RWPE1 (cell line): Measurements from ENCODE around the gene NCOR2.

ENCODE experiments used
- CTCF ChIA-PET: fragments of 350-600 bp; sonication (Branson Sonifier 250); formaldehyde crosslinking; extraction: SDS; loops from one replicate; lab custom pipeline; 2021; lab: Yijun Ruan, JAX
- POLR2A ChIA-PET: fragments of 400-600 bp; formaldehyde crosslinking; extraction: SDS; loops from one replicate; lab custom pipeline; 2020; ENCODE audit warnings: antibody characterized with exemption; ENCODE audit not compliant: low non-redundant PET; lab: Yijun Ruan, JAX
- DNase-seq: peaks from one replicate; pipeline ENCODE4 v3.0.0; 2012; ENCODE audit warnings: low spot score
- H3K27ac ChIP-seq: fragments of 450-650 bp; 2 replicates; pipeline ENCODE4 v1.5.1; 2017
- CTCF ChIP-seq: fragments of 450-650 bp; conservative IDR thresholded peaks from 2 replicates; pipeline ENCODE4 v1.5.1; 2017; ENCODE audit warnings: low read depth, mild to moderate bottlenecking

The NCOR2 gene

GRCh38 chr12:124531906-124532305 is 35.5 kb downstream of the NCOR2 start:
- TF ChIP-seq CTCF, result no peak
- no peak for DNase-seq
- CTCF ChIA-PET, result no interaction called here
- POLR2A ChIA-PET, result no interaction called here
- no peak overlapping the region for H3K27ac ChIP-seq

DNA sequence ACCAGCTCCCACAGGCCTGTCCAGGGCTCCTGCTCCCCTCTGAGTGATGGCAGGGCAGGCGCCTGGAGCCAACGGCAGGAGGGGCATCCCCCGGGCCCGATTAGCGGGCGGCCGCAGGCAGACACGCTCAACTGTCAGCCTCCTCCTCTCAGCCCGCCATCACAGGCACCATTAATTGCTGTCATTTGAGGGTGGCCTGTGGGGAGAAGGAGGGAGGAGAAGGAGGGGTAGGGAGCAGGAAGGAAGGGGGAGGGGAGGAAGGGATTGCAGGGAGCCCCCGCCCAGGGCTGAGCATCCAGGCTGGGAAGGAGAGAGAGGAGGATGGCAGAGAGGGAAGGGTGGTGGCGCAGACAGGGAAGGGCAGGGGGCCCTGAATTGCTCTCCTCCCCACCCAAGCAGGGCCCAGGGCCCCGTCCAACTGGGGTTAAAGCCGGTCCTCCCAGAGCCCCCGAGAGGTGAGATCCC is 36.1 kb downstream of the NCOR2 start:
- CTCF ChIA-PET, result no interaction called here
- POLR2A ChIA-PET, result no interaction called here
- TF ChIP-seq CTCF, result no peak
- DNase-seq, result no peak
- peak overlapping the region; percentile 46 for H3K27ac ChIP-seq

- ChIA-PET POLR2A (no interaction called here), CTCF (interaction anchor here (0.6 kb wide), 1 partner anchor 44 kb away, joined by 3 read pairs; no protein-coding TSS in a partner anchor)
- TF ChIP-seq CTCF, result no peak
- DNase-seq, result no peak
- H3K27ac ChIP-seq, result peak overlapping the region; percentile 46
These were observed 36.7 kb downstream of the NCOR2 start for GRCh38 chr12:124530637-124531263.

DNA sequence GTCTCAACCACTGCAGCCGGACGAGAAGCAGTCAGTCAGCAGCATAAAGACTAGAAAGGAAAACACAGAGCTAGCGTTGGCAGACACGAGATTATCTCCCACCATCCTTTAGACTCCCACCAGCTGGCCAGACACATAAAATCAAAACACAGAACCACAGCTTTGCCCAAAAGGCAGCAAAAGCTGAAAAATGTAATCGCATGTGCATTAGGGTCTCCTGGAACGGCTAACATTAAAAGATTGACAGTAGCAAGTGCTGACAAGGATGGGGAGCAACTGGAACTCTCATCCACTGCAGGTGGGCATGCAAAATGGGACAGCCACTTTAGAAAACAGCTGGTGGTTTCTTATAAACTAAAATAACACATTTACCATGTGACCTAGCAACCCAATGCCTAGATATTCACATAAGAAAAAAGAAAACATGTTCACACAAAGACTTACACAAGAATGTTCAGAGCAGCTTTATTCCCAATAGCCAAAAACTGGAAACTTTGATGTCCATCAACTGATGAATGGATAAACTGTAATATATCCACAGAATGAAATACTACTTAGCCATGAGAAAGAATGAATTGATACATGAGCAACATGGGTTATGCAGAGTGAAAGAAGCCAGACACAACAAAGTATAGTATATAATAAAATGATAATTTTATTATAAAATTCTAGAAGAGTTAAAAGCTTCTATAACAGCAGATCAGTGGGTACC is 37.7 kb downstream of the NCOR2 start:
- CTCF ChIA-PET, result no interaction called here
- POLR2A ChIA-PET, result no interaction called here
- no peak for TF ChIP-seq CTCF
- no peak for DNase-seq
- H3K27ac ChIP-seq, result no peak overlapping the region

DNA sequence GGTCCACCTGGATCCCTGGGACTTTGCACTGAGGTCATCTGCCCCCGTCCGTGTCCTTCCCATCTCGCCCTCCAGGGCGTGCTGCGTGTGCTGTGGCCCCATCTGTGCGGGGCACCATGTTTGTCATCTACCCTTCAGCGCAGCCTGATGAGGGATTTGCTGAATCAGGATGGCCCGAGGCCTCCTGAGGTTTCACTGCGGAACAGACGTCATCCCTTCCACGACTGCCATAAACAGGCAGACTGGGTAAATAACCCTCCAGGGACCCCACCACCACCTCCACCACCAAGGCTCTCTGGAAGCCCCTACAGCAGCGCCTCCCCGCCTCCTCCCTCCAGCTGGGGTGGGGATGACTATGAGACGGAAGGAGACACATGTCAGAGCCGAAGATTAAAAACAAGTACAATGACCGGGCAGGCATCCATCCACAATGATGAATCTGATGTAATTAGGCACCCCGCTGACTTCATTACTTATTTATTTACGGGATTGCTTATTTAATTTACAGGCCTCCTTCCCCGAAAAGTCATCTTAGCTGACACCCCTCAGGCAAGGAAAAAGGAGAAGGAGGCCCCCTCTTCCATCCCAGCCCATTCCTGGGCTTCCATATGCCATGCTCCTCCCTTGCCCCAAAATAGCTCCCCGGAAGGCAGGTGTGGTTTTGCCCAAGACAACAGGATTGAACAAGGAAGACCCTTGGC is 39.4 kb downstream of the NCOR2 start:
- no peak for DNase-seq
- peak overlapping the region; percentile 59 for H3K27ac ChIP-seq

More for the DNA sequence above, 39.4 kb downstream of the NCOR2 start:
- TF ChIP-seq CTCF, result no peak
- POLR2A ChIA-PET, result no interaction called here
- CTCF ChIA-PET, result no interaction called here
